ENCODE data around the gene VWF. TPM values are rescaled to one million over a fixed set of nuclear protein-coding genes. Genes with fewer than 3 reads are reported as not detected.

Gene VWF
- total RNA-seq, 3 donors from 2014 or later, result 34.3 to 82.5 (median 72.9) TPM

GRCh38 chr12:6076776-6077691 lies 47.4 kb downstream of the VWF start:
- ATAC-seq (no peak), DNase-seq (no peak)
- TF ChIP-seq CTCF (IDR thresholded peaks at IDR 0.05), result no peak
- intact Hi-C loops (cut with DNase I, micrococcal nuclease), result no loop called here
- Histone ChIP-seq H3K4me1 (ENCODE audit: low read depth) (no peaks in the 10 kb centered on the region), H3K4me3 (no peak overlapping the region), H3K36me3 (ENCODE audit: low read depth) (no peaks in the 10 kb centered on the region), H3K9me3 (no peaks in the 10 kb centered on the region)

GRCh38 chr12:6076346-6076745 lies 48.1 kb downstream of the VWF start:
- DNase-seq (no peak), ATAC-seq (no peak)
- intact Hi-C loops (cut with DNase I, micrococcal nuclease), result no loop called here
- H3K4me1 ChIP-seq (ENCODE audit: low read depth), result no peaks in the 10 kb centered on the region
- H3K36me3 ChIP-seq (ENCODE audit: low read depth), result no peaks in the 10 kb centered on the region
- no peak for TF ChIP-seq CTCF (IDR thresholded peaks at IDR 0.05)
- no peak overlapping the region for H3K4me3 ChIP-seq
- no peaks in the 10 kb centered on the region for H3K9me3 ChIP-seq

- TF ChIP-seq CTCF (IDR thresholded peaks at IDR 0.05), result no peak
- intact Hi-C loops (cut with DNase I, micrococcal nuclease), result no loop called here
- Histone ChIP-seq H3K4me1 (ENCODE audit: low read depth) (no peaks in the 10 kb centered on the region), H3K36me3 (ENCODE audit: low read depth) (no peaks in the 10 kb centered on the region), H3K4me3 (no peak overlapping the region), H3K9me3 (no peaks in the 10 kb centered on the region)
- ATAC-seq, result peak; percentile 65
- peak in 2 of 3 donors; percentile 30 to 38 for DNase-seq
Observed at GRCh38 chr12:6074979-6075585, 49.4 kb downstream of the VWF start.

- Histone ChIP-seq H3K4me1 (ENCODE audit: low read depth) (no peaks in the 10 kb centered on the region), H3K36me3 (ENCODE audit: low read depth) (no peaks in the 10 kb centered on the region), H3K4me3 (no peak overlapping the region), H3K9me3 (no peaks in the 10 kb centered on the region)
- TF ChIP-seq CTCF (IDR thresholded peaks at IDR 0.05), result no peak
- ATAC-seq (no peak), DNase-seq (no peak)
- intact Hi-C loops (cut with DNase I, micrococcal nuclease), result no loop called here
Observed at GRCh38 chr12:6074427-6074826, 50.0 kb downstream of the VWF start.

GRCh38 chr12:6073426-6073825 lies 51.0 kb downstream of the VWF start:
- no peak for ATAC-seq
- TF ChIP-seq CTCF (IDR thresholded peaks at IDR 0.05), result no peak
- DNase-seq, result no peak
- intact Hi-C loops (cut with DNase I, micrococcal nuclease), result no loop called here
- no peaks in the 10 kb centered on the region for H3K4me1 ChIP-seq (ENCODE audit: low read depth)
- H3K9me3 ChIP-seq, result no peaks in the 10 kb centered on the region
- H3K36me3 ChIP-seq (ENCODE audit: low read depth), result no peaks in the 10 kb centered on the region
- H3K4me3 ChIP-seq, result no peak overlapping the region
